ENCODE results near the gene TMEM234.

TMEM234 gene

GRCh38 chr1:32192220-32192948, 29.8 kb downstream of the TMEM234 start:
- no peak for ATAC-seq
- TF ChIP-seq TCF4 (CRISPR knock-in tag; IDR thresholded peaks at IDR 0.05; ENCODE audit: borderline replicate concordance): no peak
- no peak for TF ChIP-seq ZNF70 (CRISPR knock-in tag; IDR thresholded peaks at IDR 0.05)
- TF ChIP-seq ISL1 (CRISPR knock-in tag; IDR thresholded peaks at IDR 0.05): no peak
- TF ChIP-seq ZFP3 (CRISPR knock-in tag; IDR thresholded peaks at IDR 0.05): no peak
- TF ChIP-seq PPARA (CRISPR knock-in tag; IDR thresholded peaks at IDR 0.05; ENCODE audit: borderline replicate concordance): no peak
- TF ChIP-seq OSR1 (CRISPR knock-in tag; IDR thresholded peaks at IDR 0.05): no peak
- no peak for TF ChIP-seq GLIS3 (CRISPR knock-in tag; IDR thresholded peaks at IDR 0.05)
- no peak for TF ChIP-seq CREB5 (CRISPR knock-in tag; IDR thresholded peaks at IDR 0.05; ENCODE audit: low read depth)
- no peak for TF ChIP-seq TSHZ2 (CRISPR knock-in tag; IDR thresholded peaks at IDR 0.05)
- TF ChIP-seq BACH2 (CRISPR knock-in tag; IDR thresholded peaks at IDR 0.05; ENCODE audit: borderline replicate concordance): no peak

GRCh38 chr1:32187850-32188249, 34.3 kb downstream of the TMEM234 start:
- TF ChIP-seq ISL1 (CRISPR knock-in tag; IDR thresholded peaks at IDR 0.05) (no peak), ZC3H10 (CRISPR knock-in tag; IDR thresholded peaks at IDR 0.05) (no peak), TSHZ2 (CRISPR knock-in tag; IDR thresholded peaks at IDR 0.05) (no peak), OSR1 (CRISPR knock-in tag; IDR thresholded peaks at IDR 0.05) (no peak), TCF4 (CRISPR knock-in tag; IDR thresholded peaks at IDR 0.05; ENCODE audit: borderline replicate concordance) (no peak), GLIS3 (CRISPR knock-in tag; IDR thresholded peaks at IDR 0.05) (no peak), ZFP3 (CRISPR knock-in tag; IDR thresholded peaks at IDR 0.05) (no peak), PPARA (CRISPR knock-in tag; IDR thresholded peaks at IDR 0.05; ENCODE audit: borderline replicate concordance) (no peak), CSDC2 (CRISPR knock-in tag; IDR thresholded peaks at IDR 0.05) (no peak), BACH2 (CRISPR knock-in tag; IDR thresholded peaks at IDR 0.05; ENCODE audit: borderline replicate concordance) (no peak)
- no peak for ATAC-seq

GRCh38 chr1:32186491-32186890, 35.7 kb downstream of the TMEM234 start:
- TF ChIP-seq ARNTL (CRISPR knock-in tag; IDR thresholded peaks at IDR 0.05; ENCODE audit: borderline replicate concordance, low read depth) (no peak), ZNF8 (CRISPR knock-in tag; IDR thresholded peaks at IDR 0.05) (no peak), CREB5 (CRISPR knock-in tag; IDR thresholded peaks at IDR 0.05; ENCODE audit: low read depth) (no peak), ZNF70 (CRISPR knock-in tag; IDR thresholded peaks at IDR 0.05) (no peak), CSRNP3 (CRISPR knock-in tag; IDR thresholded peaks at IDR 0.05) (no peak)
- ATAC-seq: no peak

- ATAC-seq: no peak
- no peak for TF ChIP-seq PPARA (CRISPR knock-in tag; IDR thresholded peaks at IDR 0.05; ENCODE audit: borderline replicate concordance)
- no peak for TF ChIP-seq ZFP3 (CRISPR knock-in tag; IDR thresholded peaks at IDR 0.05)
- no peak for TF ChIP-seq ZNF70 (CRISPR knock-in tag; IDR thresholded peaks at IDR 0.05)
Observed at GRCh38 chr1:32186077-32186476, 36.1 kb downstream of the TMEM234 start.

Data from SK-N-SH treated with all-trans-retinoic acid at 6 μM for 48 hours (cell line).